ENCODE measurements around the gene CD19.

The CD19 gene

GRCh38 chr16:28901862-28902261 is 29.9 kb upstream of the CD19 start:
- DNase-seq (ENCODE audit: low spot score): no peak
- no peak for TF ChIP-seq CTCF (IDR thresholded peaks at IDR 0.05)
- no peak overlapping the region for H3K4me3 ChIP-seq
- H3K27ac ChIP-seq: no peak overlapping the region

- Histone ChIP-seq H3K27ac (no peak overlapping the region), H3K4me3 (no peak overlapping the region)
- no peak for DNase-seq (ENCODE audit: low spot score)
- TF ChIP-seq CTCF (IDR thresholded peaks at IDR 0.05): no peak
These were observed 28.9 kb upstream of the CD19 start for GRCh38 chr16:28902909-28903308.

- H3K27ac ChIP-seq: no peak overlapping the region
- H3K4me3 ChIP-seq: no peak overlapping the region
- TF ChIP-seq CTCF (IDR thresholded peaks at IDR 0.05): no peak
- DNase-seq (ENCODE audit: low spot score): no peak
These were observed 28.3 kb upstream of the CD19 start for GRCh38 chr16:28903344-28904042.

- Histone ChIP-seq H3K4me3 (no peak overlapping the region), H3K27ac (no peak overlapping the region)
- no peak for DNase-seq (ENCODE audit: low spot score)
- TF ChIP-seq CTCF (IDR thresholded peaks at IDR 0.05): no peak
These were observed 27.4 kb upstream of the CD19 start for GRCh38 chr16:28904363-28904762.

GRCh38 chr16:28904828-28905227 is 26.9 kb upstream of the CD19 start:
- Histone ChIP-seq H3K27ac (no peak overlapping the region), H3K4me3 (no peak overlapping the region)
- DNase-seq (ENCODE audit: low spot score): no peak
- TF ChIP-seq CTCF (IDR thresholded peaks at IDR 0.05): no peak

GRCh38 chr16:28905229-28905754 is 26.5 kb upstream of the CD19 start:
- TF ChIP-seq CTCF (IDR thresholded peaks at IDR 0.05): no peak
- Histone ChIP-seq H3K4me3 (no peak overlapping the region), H3K27ac (no peak overlapping the region)
- no peak for DNase-seq (ENCODE audit: low spot score)

GRCh38 chr16:28905800-28906372 is 25.9 kb upstream of the CD19 start:
- no peak overlapping the region for H3K4me3 ChIP-seq
- TF ChIP-seq CTCF (IDR thresholded peaks at IDR 0.05): no peak
- DNase-seq (ENCODE audit: low spot score): no peak
- H3K27ac ChIP-seq: no peak overlapping the region

Measured in coronary artery (tissue), 2 donors.